Right cardiac atrium (tissue), 5 donors: Measurements from ENCODE around the gene PHF20. TPM values are rescaled to one million over a fixed set of nuclear protein-coding genes. Genes with fewer than 3 reads are reported as not detected.

Experiments used
- ATAC-seq, 2 donors: fragments of 200-7000 bp; cut with Tn5 transposase; one replicate each; pipeline versions ENCODE4 v1.8.0 to v1.9.1; 2020; ENCODE audit warnings: moderate library complexity in 2 of 2, mild to moderate bottlenecking in 1 of 2
- DNase-seq, 3 donors: peaks; one replicate each; pipeline ENCODE4 v3.0.0-alpha.2; 2020
- H3K27ac ChIP-seq: one replicate; pipeline ENCODE4 v1.5.1; 2013; ENCODE audit warnings: mild to moderate bottlenecking, low read length, control low read depth, moderate library complexity
- H3K27me3 ChIP-seq: one replicate; pipeline ENCODE4 v1.6.1; 2013; ENCODE audit not compliant: control insufficient read depth, insufficient read depth
- H3K4me1 ChIP-seq: one replicate; pipeline ENCODE4 v1.6.1; 2013; ENCODE audit warnings: low read length; ENCODE audit not compliant: control insufficient read depth, insufficient read depth
- H3K4me3 ChIP-seq: one replicate; pipeline ENCODE4 v1.5.1; 2013; ENCODE audit warnings: low read length, control low read depth
- H3K9me3 ChIP-seq: one replicate; pipeline ENCODE4 v1.6.1; 2013; ENCODE audit warnings: low read length; ENCODE audit not compliant: control insufficient read depth
- WGBS: extraction: QIAGEN DNeasy Blood & Tissue Kit; methylation state at CpG from one replicate; pipeline ENCODE4 v1.1.7; 2013; 5-methylcytosine and 5-hydroxymethylcytosine counted together
- intact Hi-C, 4 donors: fragments of 100-400 bp; cut with DNase I; formaldehyde crosslinking; loops; one replicate each; pipeline versions ENCODE4 v1.11.0 to v1.14.0; 2022 to 2023
- polyA plus RNA-seq: library from polyadenylated mRNA; stranded (reverse); fragments of 200-250 nt; gene quantifications from one replicate; pipeline ENCODE4 v1.2.3, GENCODE V29; 2013
- total RNA-seq, 4 donors: library from RNA; stranded (reverse); fragmentation: NEBNext Ultra II Directional; extraction: Animal tissue kit (Norgen Biotek cat#: 25700); gene quantifications; one replicate each; pipeline ENCODE4 v1.2.1, GENCODE V29; 2021
- donor health status: healthy with polysubstance abuse.
- donor health status: DM: no; HTN: yes; CAD: no.
- donor health status: DM: no; HTN: no; CAD: no.
- donor health status: DM: no; HTN: yes; CAD: no; lungs with severe emphysema.
- donor health status: DM: yes; HTN: yes; CAD: no.

PHF20 gene
- total and polyA plus RNA-seq, 5 donors = 38.5 to 56.8 (median 55.3) TPM

GRCh38 chr20:35731469-35731788 lies 40.4 kb upstream of the PHF20 start:
- no peak overlapping the region for H3K27ac ChIP-seq
- no peaks in the 10 kb centered on the region for H3K9me3 ChIP-seq
- no peak for ATAC-seq
- intact Hi-C loops = loop anchor here in 2 of 4 donors (5.0 to 10.0 kb wide), 2 partner anchors 34 to 153 kb away; partner anchors contain the start of genes NFS1 (in 1 of the 2) and ROMO1 (in 1 of the 2)
- no peak overlapping the region for H3K4me3 ChIP-seq
- peaks cover 5% of the 10 kb centered on the region for H3K4me1 ChIP-seq
- no peaks in the 10 kb centered on the region for H3K27me3 ChIP-seq
- DNase-seq = no peak
- WGBS = 56% methylated on average over 2 of the region's 2 CpGs

- WGBS = 81% methylated on average over 24 of the region's 24 CpGs
- no peak overlapping the region for H3K4me3 ChIP-seq
- no peak for DNase-seq
- intact Hi-C loops = loop anchor here in 2 of 4 donors (5.0 to 10.0 kb wide), 2 partner anchors 35 to 153 kb away; partner anchors contain the start of genes NFS1 (in 1 of the 2) and ROMO1 (in 1 of the 2)
- peaks cover 5% of the 10 kb centered on the region for H3K4me1 ChIP-seq
- ATAC-seq = no peak
- H3K27ac ChIP-seq = no peak overlapping the region
- no peaks in the 10 kb centered on the region for H3K27me3 ChIP-seq
- no peaks in the 10 kb centered on the region for H3K9me3 ChIP-seq
These were observed 39.8 kb upstream of the PHF20 start for GRCh38 chr20:35731862-35732643.

- peaks cover 5% of the 10 kb centered on the region for H3K4me1 ChIP-seq
- intact Hi-C loops = loop anchor here in 2 of 4 donors (5.0 to 10.0 kb wide), 2 partner anchors 35 to 152 kb away; partner anchors contain the start of genes NFS1 (in 1 of the 2) and ROMO1 (in 1 of the 2)
- H3K4me3 ChIP-seq = no peak overlapping the region
- ATAC-seq = no peak
- no peaks in the 10 kb centered on the region for H3K27me3 ChIP-seq
- H3K27ac ChIP-seq = no peak overlapping the region
- WGBS = 46% methylated on average over 1 of the region's 1 CpG
- no peaks in the 10 kb centered on the region for H3K9me3 ChIP-seq
- DNase-seq = no peak
These were observed 39.2 kb upstream of the PHF20 start for GRCh38 chr20:35732644-35732982.

GRCh38 chr20:35734374-35734773 lies 37.4 kb upstream of the PHF20 start:
- Histone ChIP-seq H3K27ac (no peak overlapping the region), H3K4me3 (no peak overlapping the region), H3K27me3 (no peaks in the 10 kb centered on the region), H3K4me1 (peaks cover 7% of the 10 kb centered on the region), H3K9me3 (no peaks in the 10 kb centered on the region)
- no peak for DNase-seq
- ATAC-seq = no peak
- intact Hi-C loops = loop anchor here in 2 of 4 donors (5.0 to 10.0 kb wide), 2 partner anchors 37 to 150 kb away; partner anchors contain the start of genes NFS1 (in 1 of the 2) and ROMO1 (in 1 of the 2)

- Histone ChIP-seq H3K27ac (no peak overlapping the region), H3K4me3 (no peak overlapping the region), H3K27me3 (no peaks in the 10 kb centered on the region), H3K9me3 (no peaks in the 10 kb centered on the region), H3K4me1 (peaks cover 8% of the 10 kb centered on the region)
- ATAC-seq = no peak
- DNase-seq = no peak
- intact Hi-C loops = loop anchor here in 2 of 4 donors (5.0 to 10.0 kb wide), 2 partner anchors 38 to 150 kb away; partner anchors contain the start of genes NFS1 (in 1 of the 2) and ROMO1 (in 1 of the 2)
- 57% methylated on average over 4 of the region's 4 CpGs for WGBS
These were observed 36.8 kb upstream of the PHF20 start for GRCh38 chr20:35734777-35735649.

- WGBS = 34% methylated on average over 7 of the region's 7 CpGs
- H3K4me3 ChIP-seq = no peak overlapping the region
- intact Hi-C loops = loop anchor here in 2 of 4 donors (10.0 kb wide), 1 partner anchor 149 kb away; no protein-coding TSS in a partner anchor
These were observed 35.9 kb upstream of the PHF20 start for GRCh38 chr20:35735826-35736470.

GRCh38 chr20:35737865-35738333 lies 33.9 kb upstream of the PHF20 start:
- no peak for ATAC-seq

More at GRCh38 chr20:35735826-35736470, 35.9 kb upstream of the PHF20 start:
- DNase-seq (no peak), ATAC-seq (no peak)
- H3K27me3 ChIP-seq = no peaks in the 10 kb centered on the region
- no peak overlapping the region for H3K27ac ChIP-seq
- H3K9me3 ChIP-seq = no peaks in the 10 kb centered on the region
- peaks cover 8% of the 10 kb centered on the region for H3K4me1 ChIP-seq

GRCh38 chr20:35738410-35739179 lies 33.2 kb upstream of the PHF20 start:
- ATAC-seq (no peak), DNase-seq (no peak)
- Histone ChIP-seq H3K27ac (no peak overlapping the region), H3K27me3 (no peaks in the 10 kb centered on the region), H3K4me3 (no peak overlapping the region), H3K9me3 (no peaks in the 10 kb centered on the region), H3K4me1 (peaks cover 4% of the 10 kb centered on the region)
- intact Hi-C loops = loop anchor here in 2 of 4 donors (10.0 kb wide), 1 partner anchor 146 kb away; no protein-coding TSS in a partner anchor
- WGBS = 38% methylated on average over 4 of the region's 4 CpGs

More at GRCh38 chr20:35737865-35738333, 33.9 kb upstream of the PHF20 start:
- intact Hi-C loops = loop anchor here in 2 of 4 donors (10.0 kb wide), 1 partner anchor 147 kb away; no protein-coding TSS in a partner anchor
- no peak for DNase-seq
- no peaks in the 10 kb centered on the region for H3K9me3 ChIP-seq
- peaks cover 6% of the 10 kb centered on the region for H3K4me1 ChIP-seq
- no peak overlapping the region for H3K27ac ChIP-seq
- H3K4me3 ChIP-seq = no peak overlapping the region
- H3K27me3 ChIP-seq = no peaks in the 10 kb centered on the region
- WGBS = 92% methylated on average over 15 of the region's 15 CpGs

GRCh38 chr20:35739294-35740163 lies 32.3 kb upstream of the PHF20 start:
- Histone ChIP-seq H3K9me3 (no peaks in the 10 kb centered on the region), H3K27me3 (no peaks in the 10 kb centered on the region), H3K27ac (peak overlapping the region; percentile 31), H3K4me3 (peak overlapping the region; percentile 87), H3K4me1 (peaks cover 4% of the 10 kb centered on the region)
- ATAC-seq (no peak), DNase-seq (no peak)
- 38% methylated on average over 7 of the region's 7 CpGs for WGBS
- intact Hi-C loops = loop anchor here in 2 of 4 donors (10.0 kb wide), 1 partner anchor 145 kb away; no protein-coding TSS in a partner anchor
